Stimulated activated CD4-positive, alpha-beta T cell treated with anti-CD3 and anti-CD28 coated beads, Interleukin-4, amount 100 ng/mL, for 4 hours (primary cell): ENCODE measurements around the gene CDK10.

Source experiments
- DNase-seq, 2 experiments: peaks; one replicate each; pipeline ENCODE4 v3.0.0-alpha.2; 2020

CDK10 gene

GRCh38 chr16:89716916-89717687 is 30.6 kb downstream of the CDK10 start:
- no peak for DNase-seq

- no peak for DNase-seq
These were observed 31.4 kb downstream of the CDK10 start for GRCh38 chr16:89717688-89718505.

- DNase-seq: no peak
These were observed 34.0 kb downstream of the CDK10 start for GRCh38 chr16:89720551-89720812.

GRCh38 chr16:89720813-89721545 is 34.5 kb downstream of the CDK10 start, which contains the start of the genes VPS9D1 and ZNF276:
Gene VPS9D1 (minus strand): TSS chr16:89720898. CDS start chr16:89720861, 37 bp downstream.
Gene ZNF276 (plus strand): TSS chr16:89721537. CDS start chr16:89721641, 104 bp downstream.
- DNase-seq: peak; percentile 86 to 91

GRCh38 chr16:89721546-89722391 is 35.3 kb downstream of the CDK10 start:
- DNase-seq: peak; percentile 74 to 88

GRCh38 chr16:89722392-89723278 is 36.1 kb downstream of the CDK10 start:
- peak; percentile 39 to 49 for DNase-seq

- DNase-seq: peak; percentile 48 to 63
These were observed 37.1 kb downstream of the CDK10 start for GRCh38 chr16:89723279-89724250.

- DNase-seq: no peak
These were observed 41.1 kb downstream of the CDK10 start for GRCh38 chr16:89727406-89728120.

- DNase-seq: no peak
These were observed 42.8 kb downstream of the CDK10 start for GRCh38 chr16:89729293-89729692.

GRCh38 chr16:89729863-89730593 is 43.5 kb downstream of the CDK10 start:
- no peak for DNase-seq

- no peak for DNase-seq
These were observed 44.2 kb downstream of the CDK10 start for GRCh38 chr16:89730610-89731234.

- DNase-seq: no peak
These were observed 45.8 kb downstream of the CDK10 start for GRCh38 chr16:89732142-89732917.

- no peak for DNase-seq
These were observed 46.4 kb downstream of the CDK10 start for GRCh38 chr16:89732918-89733242.

- no peak for DNase-seq
These were observed 46.8 kb downstream of the CDK10 start for GRCh38 chr16:89733322-89733721.

- DNase-seq: no peak
These were observed 47.3 kb downstream of the CDK10 start for GRCh38 chr16:89733792-89734191.

GRCh38 chr16:89736554-89736953 is 50.1 kb downstream of the CDK10 start:
- no peak for DNase-seq

GRCh38 chr16:89737341-89738071 is 51.0 kb downstream of the CDK10 start:
- no peak for DNase-seq
